ENCODE data around the gene CDC16. TPM values are rescaled to one million over a fixed set of nuclear protein-coding genes. Genes with fewer than 3 reads are reported as not detected.
"Not testable (repeated sequence)": the region's sequence is repeated elsewhere in the genome, so short reads cannot be mapped to it uniquely, and the experiment has no call there.

Gene CDC16
- total RNA-seq (10 to 100 TPM; 35.6 to 52.7 (median 41.5) TPM), polyA plus RNA-seq (39.0 TPM)
- long read RNA-seq, donor 1, transcript CDC16-203 (18 exons, 2,203 nt): major isoform, 44 of 89 reads
- long read RNA-seq, donor 1, transcript CDC16-204 (19 exons, 2,211 nt): minor isoform, 7 of 89 reads
- long read RNA-seq, donor 1, partial matches to known transcripts: 11 of 89 reads
- long read RNA-seq, donor 1, other reads (novel, unspliced or antisense): 27 of 89 reads
- long read RNA-seq, donor 2, transcript CDC16-203 (18 exons, 2,203 nt): major isoform, 19 of 49 reads
- long read RNA-seq, donor 2, partial matches to known transcripts: 7 of 49 reads
- long read RNA-seq, donor 2, other reads (novel, unspliced or antisense): 17 of 49 reads
- long read RNA-seq, donor 3, transcript CDC16-203 (18 exons, 2,203 nt): major isoform, 22 of 65 reads
- long read RNA-seq, donor 3, transcript CDC16-204 (19 exons, 2,211 nt): minor isoform, 9 of 65 reads
- long read RNA-seq, donor 3, partial matches to known transcripts: 12 of 65 reads
- long read RNA-seq, donor 3, other reads (novel, unspliced or antisense): 22 of 65 reads
- long read RNA-seq, donor 4, transcript CDC16-204 (19 exons, 2,211 nt): major isoform, 11 of 32 reads
- long read RNA-seq, donor 4, transcript CDC16-203 (18 exons, 2,203 nt): minor isoform, 10 of 32 reads
- long read RNA-seq, donor 4, partial matches to known transcripts: 2 of 32 reads
- long read RNA-seq, donor 4, other reads (novel, unspliced or antisense): 9 of 32 reads

- peaks cover 2% of the 10 kb centered on the region for H3K4me1 ChIP-seq (ENCODE audit: control insufficient read depth, insufficient read depth, low read length)
- H3K4me3 ChIP-seq (ENCODE audit: low read length): peak within 1 kb of the TSS; percentile 90
- under 1% methylated on average over 76 of the region's 76 CpGs for WGBS
- H3K27me3 ChIP-seq (ENCODE audit: control insufficient read depth, insufficient read depth): no peaks in the 10 kb centered on the region
- peak; percentile 95 to 97 (median 96) for DNase-seq
- H3K9me3 ChIP-seq (ENCODE audit: control insufficient read depth, low read length): no peaks in the 10 kb centered on the region
- peak within 1 kb of the TSS; percentile 63 for H3K27ac ChIP-seq (ENCODE audit: low read length)
- intact Hi-C loops (cut with DNase I): no loop called here
- peak; percentile 98 to 99 for ATAC-seq
Observed at GRCh38 chr13:114234645-114235421, at the start of gene CDC16. CDC16 (plus strand) TSS chr13:114234897; CDS start chr13:114235085, 188 bp downstream.

GRCh38 chr13:114185182-114185971 is 49.3 kb upstream of the CDC16 start:
- no peaks in the 10 kb centered on the region for H3K27me3 ChIP-seq (ENCODE audit: control insufficient read depth, insufficient read depth)
- H3K4me1 ChIP-seq (ENCODE audit: control insufficient read depth, insufficient read depth, low read length): no peaks in the 10 kb centered on the region
- no peaks in the 10 kb centered on the region for H3K9me3 ChIP-seq (ENCODE audit: control insufficient read depth, low read length)
- no peak overlapping the region for H3K27ac ChIP-seq (ENCODE audit: low read length)
- DNase-seq: peak; percentile 40 to 81 (median 78)
- intact Hi-C loops (cut with DNase I): no loop called here
- no peak overlapping the region for H3K4me3 ChIP-seq (ENCODE audit: low read length)
- WGBS: 79% methylated on average over 15 of the region's 15 CpGs
- ATAC-seq: peak; percentile 87 to 91

GRCh38 chr13:114194853-114195252 is 39.8 kb upstream of the CDC16 start:
- Histone ChIP-seq H3K27ac (ENCODE audit: low read length) (no peak overlapping the region), H3K9me3 (ENCODE audit: control insufficient read depth, low read length) (no peaks in the 10 kb centered on the region), H3K4me3 (ENCODE audit: low read length) (no peak overlapping the region), H3K4me1 (ENCODE audit: control insufficient read depth, insufficient read depth, low read length) (no peaks in the 10 kb centered on the region), H3K27me3 (ENCODE audit: control insufficient read depth, insufficient read depth) (no peaks in the 10 kb centered on the region)
- no peak for ATAC-seq
- 81% methylated on average over 5 of the region's 5 CpGs for WGBS
- no peak for DNase-seq
- intact Hi-C loops (cut with DNase I): no loop called here

GRCh38 chr13:114196629-114197028 is 38.1 kb upstream of the CDC16 start:
- ATAC-seq (no peak), DNase-seq (no peak)
- intact Hi-C loops (cut with DNase I): no loop called here
- no peaks in the 10 kb centered on the region for H3K4me1 ChIP-seq (ENCODE audit: control insufficient read depth, insufficient read depth, low read length)
- no peak overlapping the region for H3K27ac ChIP-seq (ENCODE audit: low read length)
- H3K27me3 ChIP-seq (ENCODE audit: control insufficient read depth, insufficient read depth): no peaks in the 10 kb centered on the region
- H3K4me3 ChIP-seq (ENCODE audit: low read length): no peak overlapping the region
- 73% methylated on average over 5 of the region's 5 CpGs for WGBS
- no peaks in the 10 kb centered on the region for H3K9me3 ChIP-seq (ENCODE audit: control insufficient read depth, low read length)

GRCh38 chr13:114198556-114198955 is 36.1 kb upstream of the CDC16 start:
- Histone ChIP-seq H3K27me3 (ENCODE audit: control insufficient read depth, insufficient read depth) (no peaks in the 10 kb centered on the region), H3K4me1 (ENCODE audit: control insufficient read depth, insufficient read depth, low read length) (no peaks in the 10 kb centered on the region), H3K4me3 (ENCODE audit: low read length) (no peak overlapping the region), H3K27ac (ENCODE audit: low read length) (no peak overlapping the region), H3K9me3 (ENCODE audit: control insufficient read depth, low read length) (no peaks in the 10 kb centered on the region)
- 98% methylated on average over 47 of the region's 47 CpGs for WGBS
- intact Hi-C loops (cut with DNase I): no loop called here
- DNase-seq (no peak), ATAC-seq (no peak)

GRCh38 chr13:114199526-114199925 is 35.2 kb upstream of the CDC16 start:
- DNase-seq; ATAC-seq; H3K4me3 ChIP-seq (ENCODE audit: low read length); H3K4me1 ChIP-seq (ENCODE audit: control insufficient read depth, insufficient read depth, low read length); H3K9me3 ChIP-seq (ENCODE audit: control insufficient read depth, low read length); H3K27ac ChIP-seq (ENCODE audit: low read length); H3K27me3 ChIP-seq (ENCODE audit: control insufficient read depth, insufficient read depth); intact Hi-C loops (cut with DNase I): not testable (repeated sequence)
- 24% methylated on average over 66 of the region's 75 CpGs for WGBS

GRCh38 chr13:114199954-114200353 is 34.7 kb upstream of the CDC16 start:
- H3K4me3 ChIP-seq (ENCODE audit: low read length): peak overlapping the region; percentile 0
- 26% methylated on average over 38 of the region's 42 CpGs for WGBS
- no peak for ATAC-seq

GRCh38 chr13:114200399-114200911 is 34.2 kb upstream of the CDC16 start:
- Histone ChIP-seq H3K4me1 (ENCODE audit: control insufficient read depth, insufficient read depth, low read length) (no peaks in the 10 kb centered on the region), H3K27ac (ENCODE audit: low read length) (no peak overlapping the region), H3K9me3 (ENCODE audit: control insufficient read depth, low read length) (no peaks in the 10 kb centered on the region), H3K27me3 (ENCODE audit: control insufficient read depth, insufficient read depth) (no peaks in the 10 kb centered on the region), H3K4me3 (ENCODE audit: low read length) (peak overlapping the region; percentile 0)
- DNase-seq: no peak
- ATAC-seq: no peak
- 31% methylated on average over 18 of the region's 18 CpGs for WGBS
- intact Hi-C loops (cut with DNase I): no loop called here

More at GRCh38 chr13:114199954-114200353, 34.7 kb upstream of the CDC16 start:
- no peak for DNase-seq
- H3K27me3 ChIP-seq (ENCODE audit: control insufficient read depth, insufficient read depth): no peaks in the 10 kb centered on the region
- H3K27ac ChIP-seq (ENCODE audit: low read length): no peak overlapping the region
- H3K4me1 ChIP-seq (ENCODE audit: control insufficient read depth, insufficient read depth, low read length): no peaks in the 10 kb centered on the region
- intact Hi-C loops (cut with DNase I): no loop called here
- H3K9me3 ChIP-seq (ENCODE audit: control insufficient read depth, low read length): no peaks in the 10 kb centered on the region

GRCh38 chr13:114202581-114202980 is 32.1 kb upstream of the CDC16 start:
- 82% methylated on average over 6 of the region's 6 CpGs for WGBS
- DNase-seq: no peak
- Histone ChIP-seq H3K9me3 (ENCODE audit: control insufficient read depth, low read length) (no peaks in the 10 kb centered on the region), H3K27me3 (ENCODE audit: control insufficient read depth, insufficient read depth) (no peaks in the 10 kb centered on the region), H3K4me3 (ENCODE audit: low read length) (no peak overlapping the region), H3K4me1 (ENCODE audit: control insufficient read depth, insufficient read depth, low read length) (no peaks in the 10 kb centered on the region), H3K27ac (ENCODE audit: low read length) (no peak overlapping the region)
- no peak for ATAC-seq
- intact Hi-C loops (cut with DNase I): no loop called here

- Histone ChIP-seq H3K27ac (ENCODE audit: low read length) (no peak overlapping the region), H3K4me1 (ENCODE audit: control insufficient read depth, insufficient read depth, low read length) (no peaks in the 10 kb centered on the region), H3K27me3 (ENCODE audit: control insufficient read depth, insufficient read depth) (no peaks in the 10 kb centered on the region), H3K9me3 (ENCODE audit: control insufficient read depth, low read length) (no peaks in the 10 kb centered on the region), H3K4me3 (ENCODE audit: low read length) (no peak overlapping the region)
- intact Hi-C loops (cut with DNase I): no loop called here
- DNase-seq: no peak
- WGBS: 70% methylated on average over 4 of the region's 4 CpGs
- ATAC-seq: no peak
Observed at GRCh38 chr13:114203536-114203935, 31.2 kb upstream of the CDC16 start.

All from right cardiac atrium (tissue), 5 donors.